ENCODE data around the gene SLC19A3.

SLC19A3 gene

DNA sequence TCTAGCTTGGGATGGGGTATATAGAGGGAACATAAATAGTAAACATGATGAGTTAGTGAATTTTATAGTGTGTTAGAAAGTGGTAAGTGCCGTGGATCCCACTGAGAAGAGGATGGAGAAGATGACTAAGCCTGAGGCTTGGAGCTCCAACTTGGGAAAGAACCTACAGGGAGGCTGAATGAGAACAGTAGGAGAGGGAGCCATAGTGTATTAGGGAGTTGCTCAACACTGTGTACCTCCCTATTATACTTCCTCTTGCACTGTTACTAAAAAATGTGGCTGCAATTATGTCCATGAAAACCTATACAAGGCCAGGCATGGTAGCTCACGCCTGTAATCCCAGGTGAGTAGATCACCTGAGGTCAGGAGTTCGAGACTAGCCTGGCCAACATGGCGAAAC is 2.9 kb upstream of the SLC19A3 start:
- no peak for DNase-seq (ENCODE audit: low read depth, low spot score)
- no peak overlapping the region for H3K4me3 ChIP-seq (ENCODE audit: low read depth, low read length)
- in situ Hi-C loops (cut with HindIII; ENCODE audit: low sequenced_read_pairs) = no loop called here
- TF ChIP-seq CTCF (IDR thresholded peaks at IDR 0.05; ENCODE audit: low read depth, low read length) = no peak

DNA sequence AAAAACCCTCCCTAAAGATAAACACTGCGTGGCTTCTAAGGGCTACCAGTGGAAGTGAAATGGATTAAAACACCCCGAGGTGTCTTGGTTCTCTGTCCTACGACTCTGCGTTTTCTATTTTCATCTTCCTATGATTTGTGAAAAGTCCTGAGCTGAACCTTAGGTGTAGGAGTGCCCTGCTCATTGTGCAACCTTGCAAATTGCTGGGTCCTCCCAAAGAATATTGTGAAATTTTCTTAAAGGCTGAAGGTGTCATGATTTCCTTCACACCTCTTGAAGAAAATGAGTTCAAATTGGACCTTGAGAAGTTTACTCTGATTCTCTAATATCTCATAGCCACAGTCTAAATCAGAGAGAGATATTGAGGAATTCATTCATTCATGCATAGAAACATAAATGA is 1.8 kb upstream of the SLC19A3 start:
- DNase-seq (ENCODE audit: low read depth, low spot score) = no peak
- H3K4me3 ChIP-seq (ENCODE audit: low read depth, low read length) = no peak overlapping the region
- in situ Hi-C loops (cut with HindIII; ENCODE audit: low sequenced_read_pairs) = no loop called here
- no peak for TF ChIP-seq CTCF (IDR thresholded peaks at IDR 0.05; ENCODE audit: low read depth, low read length)

DNA sequence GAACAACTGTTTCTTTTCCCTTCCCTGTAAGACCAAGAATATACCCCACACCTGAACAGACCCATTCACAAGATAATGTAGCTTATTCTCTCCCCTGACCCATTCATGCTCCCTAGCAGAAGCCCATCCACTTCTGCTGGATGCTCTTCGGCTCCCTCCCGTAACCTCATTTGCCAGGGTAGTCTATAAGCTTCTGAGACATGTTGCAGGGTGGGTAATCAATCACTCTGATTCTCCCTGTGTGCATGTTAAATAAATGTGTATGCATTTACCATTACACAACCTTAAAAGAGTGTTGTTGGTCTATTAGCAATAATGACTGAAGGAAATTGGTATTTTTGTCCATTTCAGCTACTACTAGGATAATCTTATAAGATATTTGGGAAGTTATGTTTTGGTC is 1.3 kb downstream of the SLC19A3 start:
- in situ Hi-C loops (cut with HindIII; ENCODE audit: low sequenced_read_pairs) = no loop called here
- H3K4me3 ChIP-seq (ENCODE audit: low read depth, low read length) = no peak overlapping the region
- no peak for DNase-seq (ENCODE audit: low read depth, low spot score)
- TF ChIP-seq CTCF (IDR thresholded peaks at IDR 0.05; ENCODE audit: low read depth, low read length) = no peak

DNA sequence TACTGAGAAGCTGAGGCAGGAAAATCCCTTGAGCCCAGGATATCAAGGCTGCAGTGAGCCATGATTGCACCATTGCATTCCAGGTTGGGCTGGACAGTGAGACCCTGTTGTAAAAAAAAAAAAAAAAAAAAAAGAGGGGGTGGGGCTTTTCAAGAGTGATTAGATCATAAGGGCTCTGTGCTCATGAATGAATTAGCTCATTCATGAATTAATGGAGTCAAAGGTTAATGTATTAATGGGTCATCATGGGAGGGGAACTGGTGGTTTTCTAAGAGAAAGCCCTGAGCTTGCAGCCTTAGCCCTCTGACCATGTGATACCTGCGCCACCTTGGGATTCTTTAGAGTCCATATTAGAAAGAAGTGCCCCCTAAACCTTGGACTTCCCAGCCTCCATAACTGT is 4.5 kb downstream of the SLC19A3 start:
- H3K4me3 ChIP-seq (ENCODE audit: low read depth, low read length) = no peak overlapping the region
- TF ChIP-seq CTCF (IDR thresholded peaks at IDR 0.05; ENCODE audit: low read depth, low read length) = no peak
- in situ Hi-C loops (cut with HindIII; ENCODE audit: low sequenced_read_pairs) = no loop called here
- no peak for DNase-seq (ENCODE audit: low read depth, low spot score)

- no peak overlapping the region for H3K4me3 ChIP-seq (ENCODE audit: low read depth, low read length)
- DNase-seq (ENCODE audit: low read depth, low spot score) = no peak
- no peak for TF ChIP-seq CTCF (IDR thresholded peaks at IDR 0.05; ENCODE audit: low read depth, low read length)
- in situ Hi-C loops (cut with HindIII; ENCODE audit: low sequenced_read_pairs) = no loop called here
Measured at GRCh38 chr2:227710986-227711385, 6.8 kb downstream of the SLC19A3 start.

DNA sequence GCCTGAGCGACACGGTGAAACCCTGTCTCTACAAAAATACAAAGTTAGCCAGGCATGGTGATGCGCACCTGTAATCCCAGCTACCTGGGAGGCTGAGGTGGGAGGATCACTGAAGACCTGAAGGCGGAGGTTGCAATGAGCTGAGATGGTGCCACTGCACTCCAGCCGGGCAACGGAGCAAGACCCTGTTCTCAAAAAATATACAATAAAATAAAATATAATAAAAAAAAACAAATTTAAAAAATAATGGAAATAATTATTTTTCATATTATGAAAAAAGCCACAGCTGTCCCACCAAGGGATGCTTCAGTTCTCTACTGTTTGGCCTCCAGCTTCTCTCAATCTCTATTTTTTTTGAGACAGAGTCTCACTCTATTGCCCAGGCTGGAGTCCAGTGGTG is 10.4 kb downstream of the SLC19A3 start:
- no peak overlapping the region for H3K4me3 ChIP-seq (ENCODE audit: low read depth, low read length)
- in situ Hi-C loops (cut with HindIII; ENCODE audit: low sequenced_read_pairs) = no loop called here

More for the DNA sequence above, 10.4 kb downstream of the SLC19A3 start:
- DNase-seq (ENCODE audit: low read depth, low spot score) = no peak
- TF ChIP-seq CTCF (IDR thresholded peaks at IDR 0.05; ENCODE audit: low read depth, low read length) = no peak
